ENCODE data around the gene PRADC1. TPM values are rescaled to one million over a fixed set of nuclear protein-coding genes. Genes with fewer than 3 reads are reported as not detected.

The PRADC1 gene
- total and polyA plus RNA-seq, 2 donors (not counting 1 experiment from before 2014, with no cell fraction given): 11.7 to 12.3 TPM

DNA sequence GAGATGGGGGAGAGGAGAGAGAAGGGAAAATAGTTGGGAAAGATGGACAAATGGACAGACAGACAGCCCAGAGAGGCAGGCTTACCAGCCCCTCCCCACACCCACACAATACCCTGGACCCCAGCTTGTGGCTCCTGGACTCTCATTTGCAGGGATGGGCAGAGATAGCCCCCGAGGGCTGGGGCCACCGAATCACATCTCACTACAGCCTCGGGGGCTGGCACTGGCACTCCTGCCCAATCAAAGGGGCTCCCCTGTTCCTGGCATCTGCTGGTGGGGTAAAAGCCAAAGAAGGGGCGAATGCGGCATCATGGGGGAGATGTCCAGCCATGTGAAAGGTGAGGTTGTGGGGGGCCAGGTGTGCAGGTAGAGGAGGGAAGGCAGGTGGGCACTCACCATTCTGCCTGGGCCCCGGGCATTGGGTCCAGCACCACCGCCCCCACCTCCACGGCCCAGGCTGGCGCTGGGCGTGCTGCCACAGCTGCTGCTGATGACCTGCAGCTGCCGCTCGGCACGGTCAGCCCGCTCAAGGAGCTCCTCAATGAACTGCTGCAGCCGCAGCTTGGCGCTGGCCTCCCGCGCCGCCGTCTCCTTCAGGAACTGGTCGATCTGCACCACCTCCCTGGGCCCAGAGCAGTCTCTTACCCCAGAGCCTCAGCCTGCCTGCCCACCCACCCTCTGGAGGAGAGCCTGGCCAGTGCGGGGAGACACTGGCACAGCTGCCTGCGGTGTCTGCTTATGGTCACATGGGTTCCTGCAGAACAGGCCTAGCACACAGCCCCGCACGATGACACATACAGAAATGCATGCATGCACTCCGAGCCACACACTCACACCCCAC is 33.2 kb upstream of the PRADC1 start:
- Histone ChIP-seq H3K9ac (ENCODE audit: insufficient read depth, low read length) (no peak overlapping the region), H3K4me3 (replicated peaks in 1 of 4; ENCODE audit: control extremely low read depth in 1 of 4, insufficient read depth in 1 of 4, low read depth in 3 of 4, low read length in 4 of 4) (no peak overlapping the region), H3K9me3 (ENCODE audit: control insufficient read depth, insufficient read depth, low read depth, low read length) (no peaks in the 10 kb centered on the region), H3K36me3 (ENCODE audit: control insufficient read depth, insufficient read depth, low read length) (no peaks in the 10 kb centered on the region), H4K20me1 (ENCODE audit: control insufficient read depth, extremely low read depth, insufficient read depth, low read length) (no peaks in the 10 kb centered on the region), H3K27ac (ENCODE audit: insufficient read depth, low read length) (no peak overlapping the region), H3K79me2 (ENCODE audit: control insufficient read depth, insufficient read depth, low read length) (no peaks in the 10 kb centered on the region), H3K4me2 (ENCODE audit: extremely low read depth, insufficient read depth, low read length) (no peak overlapping the region), H3K27me3 (ENCODE audit: control insufficient read depth, insufficient read depth, low read length) (peaks cover 38% of the 10 kb centered on the region), H2AFZ (ENCODE audit: low read length) (no peak overlapping the region), H3K4me1 (ENCODE audit: control insufficient read depth, extremely low read depth, insufficient read depth, low read length) (no peaks in the 10 kb centered on the region)
- DNase-seq (ENCODE audit: low read depth in 2 of 2): peak; percentile 29 to 44
- TF ChIP-seq, protein P1, sequence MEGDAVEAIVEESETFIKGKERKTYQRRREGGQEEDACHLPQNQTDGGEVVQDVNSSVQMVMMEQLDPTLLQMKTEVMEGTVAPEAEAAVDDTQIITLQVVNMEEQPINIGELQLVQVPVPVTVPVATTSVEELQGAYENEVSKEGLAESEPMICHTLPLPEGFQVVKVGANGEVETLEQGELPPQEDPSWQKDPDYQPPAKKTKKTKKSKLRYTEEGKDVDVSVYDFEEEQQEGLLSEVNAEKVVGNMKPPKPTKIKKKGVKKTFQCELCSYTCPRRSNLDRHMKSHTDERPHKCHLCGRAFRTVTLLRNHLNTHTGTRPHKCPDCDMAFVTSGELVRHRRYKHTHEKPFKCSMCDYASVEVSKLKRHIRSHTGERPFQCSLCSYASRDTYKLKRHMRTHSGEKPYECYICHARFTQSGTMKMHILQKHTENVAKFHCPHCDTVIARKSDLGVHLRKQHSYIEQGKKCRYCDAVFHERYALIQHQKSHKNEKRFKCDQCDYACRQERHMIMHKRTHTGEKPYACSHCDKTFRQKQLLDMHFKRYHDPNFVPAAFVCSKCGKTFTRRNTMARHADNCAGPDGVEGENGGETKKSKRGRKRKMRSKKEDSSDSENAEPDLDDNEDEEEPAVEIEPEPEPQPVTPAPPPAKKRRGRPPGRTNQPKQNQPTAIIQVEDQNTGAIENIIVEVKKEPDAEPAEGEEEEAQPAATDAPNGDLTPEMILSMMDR (conservative IDR thresholded peaks at IDR 0.05 in 1 of 2, IDR thresholded peaks at IDR 0.05 in 1 of 2; ENCODE audit: low read depth in 1 of 2, low read length in 2 of 2): no peak
- no peak for TF ChIP-seq EZH2 (IDR thresholded peaks at IDR 0.05; ENCODE audit: low read length, missing control alignments)

DNA sequence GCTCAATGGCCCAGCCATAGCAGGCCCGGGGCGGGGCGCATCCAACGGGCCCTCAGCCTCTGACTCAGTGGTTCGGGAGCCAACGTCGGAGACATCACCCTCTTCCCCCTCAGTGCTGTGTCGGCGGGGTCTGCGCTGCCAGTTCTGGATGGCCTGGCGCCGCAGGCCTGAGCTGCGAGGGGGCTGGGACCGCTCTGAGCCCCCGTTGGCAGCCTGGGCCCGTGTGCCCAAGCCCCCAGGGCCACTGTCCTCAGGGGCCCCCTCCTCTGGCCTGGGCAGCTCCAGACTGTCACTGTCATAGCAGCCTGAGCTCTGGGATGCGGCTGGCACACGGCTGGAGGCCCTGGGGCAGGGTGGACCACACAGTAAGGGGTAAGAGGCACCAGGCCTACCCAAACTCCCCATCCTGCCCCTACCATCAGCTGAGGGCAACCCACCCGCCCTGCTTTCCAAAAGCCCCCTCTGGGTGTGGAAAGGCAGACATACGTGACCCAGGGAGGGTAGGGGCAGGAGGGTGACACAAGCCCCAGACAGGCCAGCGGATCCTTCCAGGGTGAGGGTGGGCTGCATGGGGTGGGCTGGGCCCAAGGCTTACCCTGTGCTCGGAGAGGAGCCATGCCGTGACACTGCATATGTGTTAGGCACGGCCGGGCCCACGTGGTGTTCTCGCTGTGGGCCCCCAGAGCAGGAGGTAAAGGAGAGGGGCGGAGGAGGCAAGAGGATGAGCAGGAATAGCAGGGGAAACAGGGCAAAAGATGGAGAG is 32.4 kb upstream of the PRADC1 start:
- Histone ChIP-seq H3K4me2 (ENCODE audit: extremely low read depth, insufficient read depth, low read length) (no peak overlapping the region), H3K79me2 (ENCODE audit: control insufficient read depth, insufficient read depth, low read length) (no peaks in the 10 kb centered on the region), H3K4me1 (ENCODE audit: control insufficient read depth, extremely low read depth, insufficient read depth, low read length) (no peaks in the 10 kb centered on the region), H3K27me3 (ENCODE audit: control insufficient read depth, insufficient read depth, low read length) (peaks cover 32% of the 10 kb centered on the region), H4K20me1 (ENCODE audit: control insufficient read depth, extremely low read depth, insufficient read depth, low read length) (no peaks in the 10 kb centered on the region), H3K36me3 (ENCODE audit: control insufficient read depth, insufficient read depth, low read length) (no peaks in the 10 kb centered on the region), H3K9ac (ENCODE audit: insufficient read depth, low read length) (no peak overlapping the region), H3K27ac (ENCODE audit: insufficient read depth, low read length) (no peak overlapping the region), H3K9me3 (ENCODE audit: control insufficient read depth, insufficient read depth, low read depth, low read length) (no peaks in the 10 kb centered on the region), H3K4me3 (replicated peaks in 1 of 4; ENCODE audit: control extremely low read depth in 1 of 4, insufficient read depth in 1 of 4, low read depth in 3 of 4, low read length in 4 of 4) (no peak overlapping the region), H2AFZ (ENCODE audit: low read length) (no peak overlapping the region)
- TF ChIP-seq, protein P1 (conservative IDR thresholded peaks at IDR 0.05 in 1 of 2, IDR thresholded peaks at IDR 0.05 in 1 of 2; ENCODE audit: low read depth in 1 of 2, low read length in 2 of 2): no peak
- no peak for TF ChIP-seq EZH2 (IDR thresholded peaks at IDR 0.05; ENCODE audit: low read length, missing control alignments)
- no peak for DNase-seq (ENCODE audit: low read depth in 2 of 2)

DNA sequence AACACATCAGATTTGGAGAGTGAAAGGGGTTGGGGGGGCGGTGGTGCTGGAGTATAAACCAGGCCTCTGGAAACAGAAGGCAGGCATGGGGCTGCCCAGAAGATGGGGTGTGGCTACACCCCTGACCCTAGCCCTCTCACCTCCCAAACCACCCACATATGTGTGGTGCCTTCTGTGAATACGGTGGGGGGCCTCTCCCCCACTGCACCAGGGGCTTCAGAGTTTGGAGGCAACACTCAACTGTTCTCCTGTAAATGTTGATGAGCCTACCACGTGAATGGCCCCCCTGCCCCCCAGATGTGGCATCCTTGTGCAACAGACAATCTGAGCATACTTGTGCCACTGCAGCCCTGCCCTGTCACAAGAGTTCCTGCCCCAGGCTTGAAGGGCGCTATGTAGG is 31.7 kb upstream of the PRADC1 start:
- Histone ChIP-seq H3K27ac (ENCODE audit: insufficient read depth, low read length) (no peak overlapping the region), H3K79me2 (ENCODE audit: control insufficient read depth, insufficient read depth, low read length) (no peaks in the 10 kb centered on the region), H3K4me2 (ENCODE audit: extremely low read depth, insufficient read depth, low read length) (no peak overlapping the region), H3K27me3 (ENCODE audit: control insufficient read depth, insufficient read depth, low read length) (peaks cover 25% of the 10 kb centered on the region), H2AFZ (ENCODE audit: low read length) (no peak overlapping the region), H4K20me1 (ENCODE audit: control insufficient read depth, extremely low read depth, insufficient read depth, low read length) (no peaks in the 10 kb centered on the region), H3K9me3 (ENCODE audit: control insufficient read depth, insufficient read depth, low read depth, low read length) (no peaks in the 10 kb centered on the region), H3K4me1 (ENCODE audit: control insufficient read depth, extremely low read depth, insufficient read depth, low read length) (no peaks in the 10 kb centered on the region), H3K36me3 (ENCODE audit: control insufficient read depth, insufficient read depth, low read length) (no peaks in the 10 kb centered on the region), H3K4me3 (replicated peaks in 1 of 4; ENCODE audit: control extremely low read depth in 1 of 4, insufficient read depth in 1 of 4, low read depth in 3 of 4, low read length in 4 of 4) (no peak overlapping the region), H3K9ac (ENCODE audit: insufficient read depth, low read length) (no peak overlapping the region)
- DNase-seq (ENCODE audit: low read depth in 2 of 2): no peak
- TF ChIP-seq EZH2 (IDR thresholded peaks at IDR 0.05; ENCODE audit: low read length, missing control alignments): no peak
- TF ChIP-seq, protein P1 (conservative IDR thresholded peaks at IDR 0.05 in 1 of 2, IDR thresholded peaks at IDR 0.05 in 1 of 2; ENCODE audit: low read depth in 1 of 2, low read length in 2 of 2): no peak

Data from fibroblast of lung (primary cell).